HS-27A (cell line): ENCODE data around the gene ARHGAP40.
"Not testable (repeated sequence)": the region's sequence is repeated elsewhere in the genome, so short reads cannot be mapped to it uniquely, and the experiment has no call there.

Source experiments
- DNase-seq: peaks from one replicate; pipeline ENCODE4 v3.0.0-alpha.2; 2012; ENCODE audit warnings: low read depth, missing footprints

The ARHGAP40 gene

DNA sequence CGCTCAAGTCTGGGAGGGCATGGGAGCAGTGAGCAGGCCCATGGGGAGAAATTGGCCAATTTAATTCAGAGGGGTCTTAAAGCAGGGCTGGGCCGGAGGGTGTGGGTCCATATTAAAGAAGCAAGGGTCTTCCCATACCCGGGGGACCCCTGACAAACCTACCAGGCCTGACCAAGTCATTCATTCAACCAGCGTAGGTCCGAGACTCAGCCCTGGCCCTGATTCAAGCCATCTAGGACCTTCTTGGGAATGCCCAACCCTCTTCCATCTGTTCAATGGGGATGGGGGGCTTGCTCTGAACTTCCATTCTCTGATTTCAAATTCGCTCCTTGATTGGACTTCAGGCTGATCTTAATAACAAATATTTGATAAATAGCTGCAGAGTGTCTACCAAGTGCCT, 13.3 kb upstream of the ARHGAP40 start:
- DNase-seq = no peak

GRCh38 chr20:38589351-38589750, 12.3 kb upstream of the ARHGAP40 start:
- no peak for DNase-seq

- DNase-seq = no peak
These were observed 11.5 kb upstream of the ARHGAP40 start for GRCh38 chr20:38589967-38590675.

DNA sequence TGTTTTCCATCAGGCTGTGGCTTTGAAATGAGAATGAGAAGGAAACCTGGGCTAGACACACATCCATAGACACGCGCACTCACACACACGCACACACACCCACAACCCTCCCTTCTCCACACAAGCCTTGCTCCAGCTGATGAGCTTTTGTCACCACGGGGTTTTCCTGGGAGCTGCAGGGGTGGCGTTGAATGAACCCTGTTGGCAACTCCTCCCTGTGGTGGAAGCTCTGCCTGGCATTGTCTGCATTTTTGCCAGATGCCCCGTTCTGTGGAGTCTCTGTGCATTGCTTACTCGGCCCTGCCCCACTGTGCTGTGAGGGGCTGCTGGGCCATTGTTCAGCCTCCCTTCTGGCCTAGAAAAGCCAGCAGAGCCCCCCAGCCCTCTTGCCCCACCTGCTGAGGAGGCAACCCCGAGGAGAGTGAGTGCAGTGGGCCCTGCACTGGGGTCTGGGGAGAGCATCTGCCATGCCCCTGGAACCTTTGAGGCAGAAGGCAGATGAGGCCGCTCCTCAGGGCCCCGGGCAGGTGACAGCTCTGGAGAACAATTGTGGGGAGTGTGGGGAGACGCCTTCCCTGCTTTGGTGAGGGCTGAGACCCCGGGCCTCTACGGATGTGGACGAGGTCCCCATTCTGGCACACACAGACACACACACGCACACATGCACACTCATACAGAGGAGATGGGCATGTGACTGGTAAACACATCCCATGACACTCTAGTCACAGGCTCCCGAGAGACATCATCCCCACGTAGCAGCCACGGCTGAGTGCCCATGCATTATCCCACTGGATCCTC, 10.7 kb upstream of the ARHGAP40 start:
- DNase-seq = no peak

GRCh38 chr20:38591474-38592410, 9.9 kb upstream of the ARHGAP40 start:
- no peak for DNase-seq

- not testable (repeated sequence) for DNase-seq
These were observed 9.2 kb upstream of the ARHGAP40 start for GRCh38 chr20:38592411-38592790.

DNA sequence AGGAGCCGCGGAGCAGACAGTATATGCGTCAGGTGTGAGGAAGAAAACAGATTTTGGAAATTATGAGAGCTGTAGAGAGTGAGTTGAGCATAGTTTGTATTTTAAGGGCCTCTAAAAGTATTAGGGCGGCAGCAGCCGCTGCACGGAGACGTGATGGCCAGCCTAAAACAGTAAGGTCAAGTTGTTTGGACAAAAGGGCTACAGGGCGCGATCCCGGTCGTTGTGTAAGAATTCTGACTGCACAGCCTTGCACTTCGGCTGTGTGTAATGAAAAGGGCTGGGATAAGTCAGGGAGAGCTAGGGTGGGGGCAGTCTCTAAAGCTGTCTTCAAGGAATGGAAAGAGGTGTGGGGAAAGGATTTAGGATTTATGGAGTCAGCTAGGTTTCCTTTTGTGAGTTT, 7.3 kb upstream of the ARHGAP40 start:
- DNase-seq = not testable (repeated sequence)

- not testable (repeated sequence) for DNase-seq
These were observed 5.7 kb upstream of the ARHGAP40 start for GRCh38 chr20:38595886-38596285.

DNA sequence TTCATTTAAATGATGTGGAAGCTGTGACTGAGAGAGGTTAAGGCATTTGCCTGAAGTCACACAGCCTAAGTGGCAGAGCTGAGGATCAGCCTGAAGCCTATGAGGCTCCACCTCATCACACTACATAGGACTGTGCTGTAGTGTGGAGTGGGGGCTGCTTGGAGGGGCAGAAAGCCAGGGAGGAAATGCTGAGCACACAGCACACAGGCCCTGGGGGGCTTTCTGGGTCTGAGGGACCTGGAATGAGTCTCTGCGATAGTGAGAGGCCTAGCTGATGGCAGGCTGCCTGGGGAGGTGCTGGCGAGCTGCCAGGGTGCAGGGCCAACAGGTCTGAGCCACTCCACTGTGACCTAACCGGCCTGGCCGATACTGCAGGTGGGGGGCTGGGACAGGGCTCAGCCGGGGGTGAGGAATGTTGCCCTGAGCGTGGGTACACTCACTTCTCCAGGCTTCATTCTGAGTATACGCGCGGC, 2.2 kb upstream of the ARHGAP40 start:
- no peak for DNase-seq

DNA sequence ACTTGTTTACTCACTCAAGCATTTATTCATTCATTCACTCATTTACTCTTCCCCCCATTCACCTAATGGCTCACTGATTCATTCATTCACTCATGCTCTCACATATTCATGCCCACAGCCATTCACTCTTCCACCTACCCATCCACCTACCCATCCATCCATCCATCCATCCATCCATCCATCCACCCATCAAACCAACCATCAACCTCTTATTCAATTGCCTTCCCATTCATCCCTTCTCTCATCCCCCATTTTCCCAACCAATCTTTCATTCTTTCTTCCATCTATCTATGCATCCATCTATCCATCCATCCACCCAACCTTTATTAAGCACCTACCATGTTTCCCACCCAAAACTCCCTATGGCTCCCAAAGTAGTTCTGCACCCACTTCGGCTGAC, 1.6 kb upstream of the ARHGAP40 start:
- DNase-seq = no peak

- no peak for DNase-seq
These were observed 574 bp downstream of the ARHGAP40 start for GRCh38 chr20:38602185-38602581.

DNA sequence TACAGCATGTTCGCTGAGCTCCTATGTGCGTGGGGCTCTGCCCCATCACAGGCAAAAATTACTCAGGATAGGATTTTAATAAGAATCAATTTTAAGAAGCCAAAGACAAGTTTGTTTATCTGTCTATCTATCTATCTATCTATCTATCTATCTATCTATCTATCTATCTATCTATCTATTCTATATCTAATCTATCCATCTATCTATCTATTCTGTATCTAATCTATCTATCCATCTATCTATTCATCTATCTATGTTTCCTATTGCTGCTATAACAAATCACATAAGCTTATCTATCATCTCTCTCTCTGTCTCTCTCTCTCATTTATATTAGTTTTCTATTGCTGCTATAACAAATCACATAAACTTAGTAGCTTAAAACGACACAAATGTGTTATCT, 1.7 kb downstream of the ARHGAP40 start:
- DNase-seq = no peak

- DNase-seq = no peak
These were observed 3.3 kb downstream of the ARHGAP40 start for GRCh38 chr20:38604873-38605303.

GRCh38 chr20:38607351-38607750, 5.7 kb downstream of the ARHGAP40 start:
- DNase-seq = no peak

GRCh38 chr20:38608188-38608587, 6.6 kb downstream of the ARHGAP40 start:
- DNase-seq = no peak

DNA sequence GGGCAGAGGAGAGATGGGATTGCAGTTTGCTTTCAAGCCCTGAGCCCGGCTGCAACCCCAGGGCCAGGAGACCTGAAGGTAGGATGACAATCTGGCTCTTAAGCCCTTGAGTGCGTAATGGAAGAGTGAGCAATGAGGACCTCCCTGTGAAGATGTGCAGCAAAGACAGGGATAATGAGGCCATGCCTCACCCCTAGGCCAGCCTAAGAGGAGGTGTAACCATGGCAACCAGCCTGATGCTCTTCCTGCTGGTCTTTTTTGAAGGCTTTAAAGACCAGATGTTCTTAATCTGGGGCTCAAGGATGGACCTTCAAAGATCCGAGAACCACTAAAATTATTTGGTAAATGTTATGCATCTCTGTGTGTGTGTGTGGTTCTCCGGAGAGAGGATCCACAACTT, 8.2 kb downstream of the ARHGAP40 start:
- no peak for DNase-seq

DNA sequence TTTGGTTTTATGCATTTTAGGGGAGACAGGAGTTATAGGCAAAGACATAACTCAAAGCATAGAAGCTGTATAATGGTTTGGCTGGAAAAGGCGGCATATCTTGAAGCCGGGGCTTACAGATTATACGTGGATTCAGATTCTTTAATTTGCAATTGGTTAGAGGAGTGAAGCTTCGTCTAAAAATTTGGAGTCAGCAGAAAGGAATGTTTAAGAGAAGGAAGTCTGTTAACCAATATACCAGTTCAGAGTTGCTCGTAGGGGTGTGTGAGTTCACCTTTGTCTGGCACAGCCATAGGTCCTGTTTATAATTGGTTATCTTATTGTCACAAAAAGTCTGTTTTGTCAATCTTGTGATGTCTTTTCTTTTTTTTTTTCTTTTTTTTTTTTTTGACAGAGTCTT, 8.9 kb downstream of the ARHGAP40 start:
- DNase-seq = peak; percentile 30

DNA sequence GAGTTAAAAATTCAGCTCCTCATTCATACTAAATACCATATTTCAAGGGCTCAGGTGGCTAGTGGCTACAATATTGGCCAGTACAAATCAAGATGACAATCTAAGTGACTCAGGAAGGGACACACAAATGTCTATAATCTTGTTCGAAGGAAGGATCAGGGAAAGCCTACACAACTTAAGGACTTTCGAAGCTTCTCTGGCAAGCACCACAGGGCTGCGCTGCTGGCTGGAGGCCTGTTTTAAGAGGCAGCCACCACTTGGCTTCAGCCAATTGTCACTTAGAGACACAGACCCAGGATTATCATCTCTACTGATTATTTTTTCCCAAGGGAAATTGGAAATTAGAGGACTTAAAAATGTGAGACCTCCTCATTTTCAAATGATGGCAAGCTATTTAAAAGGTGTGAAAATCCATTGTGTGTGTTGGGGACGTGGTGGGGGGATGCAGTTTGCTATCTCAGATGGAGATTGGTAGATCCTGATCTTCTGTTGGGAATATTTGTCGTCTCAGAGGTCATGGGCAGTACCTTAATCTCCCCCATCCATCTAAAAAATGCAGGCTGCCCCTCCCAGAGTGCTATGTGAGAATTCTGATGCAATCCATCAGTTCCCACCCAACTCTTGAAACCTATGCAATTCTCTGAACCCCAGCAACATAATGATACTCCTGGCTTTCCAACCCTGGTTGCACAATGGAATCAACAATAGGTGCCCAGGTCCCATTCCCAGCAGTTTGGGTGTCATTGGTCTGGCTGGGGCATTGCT, 11.3 kb downstream of the ARHGAP40 start:
- DNase-seq = no peak

GRCh38 chr20:38615283-38615682, 13.7 kb downstream of the ARHGAP40 start:
- no peak for DNase-seq

DNA sequence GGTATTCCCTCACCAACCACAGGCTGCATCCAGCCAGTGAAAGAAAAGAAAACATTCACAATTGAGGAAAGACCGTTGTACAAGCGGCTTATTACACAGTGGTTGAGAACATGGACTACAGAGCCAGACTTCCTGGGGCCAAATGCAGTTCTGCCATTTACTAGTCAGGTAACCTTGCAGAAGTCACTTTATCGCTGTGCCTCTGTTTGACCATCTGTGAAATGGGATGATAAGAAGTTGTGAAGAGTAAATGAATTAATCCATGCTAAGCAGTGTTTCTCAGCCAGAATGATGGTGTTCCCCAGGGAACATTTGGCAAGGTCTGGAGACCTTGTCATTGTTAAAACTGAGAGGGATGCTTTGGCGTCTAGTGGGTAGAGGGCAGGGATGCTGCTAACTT, 14.8 kb downstream of the ARHGAP40 start:
- DNase-seq = no peak

DNA sequence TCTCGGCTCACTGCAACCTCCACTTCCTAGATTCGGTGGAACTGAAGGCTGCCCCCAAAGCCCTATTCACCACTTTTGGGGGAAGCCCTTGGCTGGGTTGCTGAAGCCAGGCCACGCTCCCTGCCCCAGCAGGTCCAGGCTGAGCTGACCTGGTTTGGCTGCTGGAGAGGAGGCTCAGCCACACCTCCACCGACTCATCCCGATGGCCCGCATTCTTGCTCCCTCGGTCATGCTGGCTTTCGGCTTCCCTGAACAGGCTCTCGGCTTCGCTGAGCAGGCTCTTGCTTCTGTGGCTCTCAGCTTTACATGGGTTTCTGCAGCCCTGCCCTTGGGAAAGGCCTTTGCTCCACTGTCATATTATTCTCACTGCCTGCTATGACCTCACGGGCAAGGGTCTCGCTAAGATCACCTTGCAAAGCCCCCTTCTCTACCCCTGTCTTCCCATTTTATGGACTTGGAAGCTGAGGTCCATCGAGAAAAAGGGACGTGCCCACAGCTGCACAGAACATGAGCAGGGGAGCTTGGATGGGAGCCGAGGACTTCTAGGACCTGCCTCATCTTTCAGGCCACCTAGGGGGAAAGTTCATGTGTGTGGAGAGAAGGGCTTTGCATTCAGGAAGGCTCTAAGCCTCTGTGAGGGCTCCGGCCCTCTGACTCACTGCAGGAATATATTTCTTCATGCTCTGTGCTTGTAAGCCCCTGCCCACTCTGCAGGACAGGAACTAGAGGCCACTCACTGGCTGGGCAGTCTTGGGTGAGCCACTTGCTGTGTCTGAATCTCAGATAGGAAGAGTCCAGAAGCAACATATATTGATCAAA, 15.6 kb downstream of the ARHGAP40 start:
- DNase-seq = no peak
